ENCODE data around the gene MRPL18.
"Not testable (repeated sequence)": the region's sequence is repeated elsewhere in the genome, so short reads cannot be mapped to it uniquely, and the experiment has no call there.

The MRPL18 gene

DNA sequence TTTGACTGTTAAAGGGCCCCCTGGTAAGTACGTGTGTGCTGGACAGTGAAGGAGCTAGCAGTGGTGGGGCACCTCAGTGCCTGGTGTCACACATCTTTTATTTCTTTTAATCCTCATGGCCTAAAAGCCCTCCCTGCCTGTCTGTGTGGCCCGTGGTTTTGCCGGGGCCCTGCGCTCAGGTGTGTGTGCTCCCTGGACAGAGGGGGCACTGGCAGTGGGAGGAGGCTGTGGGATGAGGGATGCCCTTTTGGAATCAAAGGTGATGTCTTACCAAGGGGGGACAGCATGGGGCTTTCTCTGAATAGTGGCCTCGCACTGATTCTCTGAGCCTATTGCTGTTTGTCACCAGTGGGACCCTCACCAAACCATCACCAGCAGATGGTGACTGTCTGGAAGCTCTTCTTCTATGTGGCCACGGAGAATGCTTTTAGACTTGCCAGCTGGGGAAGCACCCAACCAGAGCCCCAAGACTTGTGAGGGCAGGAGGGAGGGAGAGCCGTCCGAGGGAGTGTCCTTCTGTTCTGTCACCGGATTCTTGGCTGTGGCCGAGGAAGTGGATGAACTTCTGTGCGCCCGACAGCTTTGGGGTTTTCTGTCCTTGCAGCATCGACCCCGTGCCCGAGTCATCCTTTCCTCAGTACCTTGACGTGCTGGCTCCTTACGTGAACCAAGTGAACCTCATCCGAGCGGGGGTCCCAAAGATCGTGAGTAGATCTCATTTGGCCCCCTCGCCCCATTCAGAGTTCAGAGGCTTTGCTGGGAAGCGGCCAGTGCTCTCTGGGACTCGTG, 27.9 kb downstream of the MRPL18 start:
- no peak for DNase-seq

DNA sequence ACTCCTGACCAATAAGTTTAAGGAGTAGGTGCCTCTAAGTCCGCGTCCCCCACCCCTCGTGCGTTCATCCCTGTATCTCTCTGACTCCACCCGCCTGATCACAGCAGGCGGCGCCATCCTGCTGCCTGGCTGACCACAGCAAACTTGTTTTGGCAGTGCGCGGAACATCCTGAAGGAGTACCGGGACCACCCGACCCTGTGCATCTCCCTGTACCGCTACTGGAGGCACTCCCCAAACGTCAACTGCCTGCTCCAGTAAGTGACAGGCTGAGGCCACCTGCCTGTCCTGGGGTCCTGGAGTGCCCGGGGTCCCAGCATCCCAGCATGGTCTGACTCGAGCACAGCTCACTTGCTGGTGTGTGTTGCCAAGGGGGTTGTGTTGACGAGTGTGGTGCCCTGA, 28.8 kb downstream of the MRPL18 start:
- DNase-seq: no peak

DNA sequence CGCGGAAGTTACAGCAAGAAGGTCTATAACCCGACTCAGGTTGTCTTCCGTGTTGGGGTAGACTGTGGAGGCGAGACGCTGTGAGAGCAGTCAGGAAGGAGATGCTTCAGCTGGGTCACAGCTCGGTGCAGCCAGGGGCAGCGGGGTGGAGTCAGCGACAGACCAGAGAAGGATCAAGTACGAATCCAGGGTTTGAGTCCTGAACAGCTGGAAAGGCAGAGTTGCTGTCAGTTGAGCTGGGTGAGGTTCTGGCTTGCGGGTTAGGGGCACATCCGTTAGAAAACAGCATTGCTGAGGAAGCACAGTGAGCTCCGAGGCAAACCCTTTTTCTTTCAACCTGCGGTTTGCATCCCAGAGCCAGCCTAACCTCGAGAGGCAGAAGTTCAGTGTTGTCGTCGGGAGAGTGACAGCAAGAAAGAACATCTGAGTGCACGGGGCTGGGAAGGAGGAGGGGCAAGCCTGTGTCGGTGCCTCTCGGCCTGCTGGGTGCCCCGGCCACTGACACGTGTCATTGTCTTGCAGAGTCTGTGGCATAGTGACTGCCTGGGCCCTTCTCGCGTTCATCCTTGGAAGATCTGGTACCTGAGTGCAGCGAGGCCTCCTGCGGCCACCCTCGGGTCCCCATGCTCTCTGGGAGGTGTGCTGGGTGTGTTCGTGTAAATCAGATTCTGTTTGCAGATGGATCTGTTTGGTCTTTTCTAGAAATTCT, 29.8 kb downstream of the MRPL18 start:
- DNase-seq: no peak

DNA sequence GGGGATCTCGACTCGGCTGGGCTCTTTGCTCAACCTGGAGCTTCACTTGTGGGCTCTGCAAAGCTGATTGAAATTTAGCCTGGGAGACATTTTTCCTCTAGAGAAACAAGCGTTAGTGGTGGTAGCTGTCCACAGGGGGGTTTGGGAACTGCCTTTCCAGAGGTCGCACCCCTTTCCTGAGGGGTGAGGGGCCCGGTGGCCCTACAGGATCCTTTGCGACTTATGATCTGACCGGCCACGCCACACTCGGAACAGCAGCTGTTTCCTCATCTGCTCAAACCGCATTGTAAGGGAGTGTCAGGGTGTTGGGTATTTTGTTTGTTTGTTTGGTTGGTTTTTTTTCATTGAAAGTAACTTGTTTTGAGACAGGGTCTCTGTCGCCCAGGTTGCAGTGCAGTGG, 30.9 kb downstream of the MRPL18 start:
- no peak for DNase-seq

DNA sequence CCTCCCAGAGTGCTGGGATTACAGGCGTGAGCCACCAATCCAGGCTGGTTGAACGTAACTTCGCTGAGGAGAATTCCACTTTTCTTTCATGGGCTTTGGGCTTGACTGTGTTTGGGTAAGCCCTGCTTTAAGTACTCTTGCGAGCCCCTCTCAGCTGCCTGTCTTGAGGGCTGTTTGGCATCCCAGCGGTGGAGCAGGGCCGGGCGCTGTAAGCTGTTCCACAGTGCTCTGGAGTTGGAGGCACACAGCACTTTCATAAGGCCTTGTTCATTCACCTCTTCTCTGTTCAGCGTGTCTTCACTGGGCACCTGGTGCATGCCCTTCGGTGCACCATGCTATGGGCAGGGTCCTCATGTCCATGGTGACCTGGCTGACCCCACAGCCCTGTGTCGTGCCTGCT, 31.5 kb downstream of the MRPL18 start:
- DNase-seq: no peak

DNA sequence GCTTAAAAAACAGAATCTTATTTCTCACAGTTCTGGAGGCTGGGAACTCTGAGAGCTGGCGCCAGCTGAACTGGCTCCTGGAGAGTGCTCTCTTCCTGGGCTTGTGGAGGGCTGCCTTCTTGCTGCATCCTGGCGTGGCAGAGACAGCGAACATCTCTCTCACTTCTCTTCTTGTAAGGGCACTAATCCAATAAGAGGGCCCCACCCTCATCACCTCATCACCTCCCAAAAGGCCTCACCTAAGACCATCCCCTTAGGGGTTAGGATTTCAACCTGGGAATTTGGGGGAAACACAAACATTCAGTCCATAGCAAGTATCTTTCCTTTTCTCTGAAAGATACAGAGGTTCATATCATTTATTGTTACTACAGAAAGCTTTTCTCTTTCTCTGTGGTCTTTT, 33.7 kb downstream of the MRPL18 start:
- DNase-seq: no peak

DNA sequence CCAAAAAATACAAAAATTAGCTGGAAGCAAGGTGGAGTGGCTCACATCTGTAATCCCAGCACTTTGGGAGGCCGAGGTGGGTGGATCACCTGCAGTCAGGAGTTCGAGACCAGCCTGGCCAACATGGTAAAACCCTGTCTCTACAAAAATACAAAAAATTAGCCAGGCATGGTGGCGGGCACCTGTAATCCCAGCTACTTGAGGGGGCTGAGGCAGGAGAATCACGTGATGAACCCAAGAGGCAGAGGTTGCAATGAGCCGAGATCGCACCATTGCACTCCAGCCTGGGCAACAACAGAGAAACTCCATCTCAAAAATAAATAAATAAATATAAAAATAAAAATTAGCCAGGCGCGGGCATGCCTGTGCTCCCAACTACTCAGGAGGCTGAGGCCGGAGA, 34.4 kb downstream of the MRPL18 start:
- DNase-seq: not testable (repeated sequence)

DNA sequence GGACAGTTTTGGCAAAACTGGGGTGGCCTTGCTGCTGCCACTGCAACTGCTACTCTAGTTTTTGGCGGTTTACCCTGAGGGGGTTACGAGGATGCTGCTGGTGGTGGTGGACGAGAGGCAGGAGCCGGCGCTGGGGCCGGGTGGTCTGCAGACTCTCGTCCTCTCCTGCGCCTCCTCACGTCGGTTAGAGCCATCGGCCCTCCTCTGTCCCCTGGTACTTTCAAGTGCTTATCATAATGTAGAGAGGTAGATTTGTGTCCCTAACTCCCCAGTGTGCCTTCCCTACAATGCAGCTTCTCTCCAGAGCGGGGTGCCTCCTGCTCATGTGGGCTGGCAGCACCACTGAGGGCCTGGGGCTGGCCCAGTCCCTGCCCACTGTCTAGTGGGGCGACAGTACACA, 35.7 kb downstream of the MRPL18 start:
- DNase-seq: no peak

DNA sequence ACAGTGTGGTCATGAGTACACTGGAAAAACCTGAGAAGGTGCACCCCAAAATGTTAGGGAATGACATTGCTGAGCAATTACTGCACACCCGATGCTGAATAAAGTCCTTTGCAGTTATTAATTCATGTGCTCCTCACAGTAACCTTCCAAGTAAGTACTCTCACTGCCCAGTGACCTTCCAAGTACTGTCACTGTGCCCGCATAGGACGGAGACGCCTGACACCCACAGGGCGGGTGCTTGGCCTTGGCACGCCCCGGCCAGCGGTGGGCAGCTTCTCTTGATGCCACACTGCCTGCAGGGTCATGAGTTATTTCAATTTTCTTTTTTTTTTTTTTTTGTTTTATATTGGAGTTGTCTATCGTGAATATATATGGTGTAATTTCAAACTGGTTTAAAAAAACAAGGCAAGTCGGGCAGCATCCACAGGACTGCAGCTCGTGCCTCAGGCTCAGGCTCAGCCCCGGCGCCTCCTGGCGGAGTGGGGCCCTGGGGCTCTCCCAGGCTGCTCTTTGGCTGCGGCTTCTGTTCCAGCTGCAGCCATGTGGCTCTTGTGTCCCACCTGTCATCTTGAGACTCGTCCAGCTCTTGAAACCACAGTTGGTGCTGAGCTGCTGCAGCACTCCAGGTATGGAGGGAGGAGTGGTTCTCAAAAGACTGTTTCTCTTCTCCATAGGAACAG, 36.8 kb downstream of the MRPL18 start:
- no peak for DNase-seq

DNA sequence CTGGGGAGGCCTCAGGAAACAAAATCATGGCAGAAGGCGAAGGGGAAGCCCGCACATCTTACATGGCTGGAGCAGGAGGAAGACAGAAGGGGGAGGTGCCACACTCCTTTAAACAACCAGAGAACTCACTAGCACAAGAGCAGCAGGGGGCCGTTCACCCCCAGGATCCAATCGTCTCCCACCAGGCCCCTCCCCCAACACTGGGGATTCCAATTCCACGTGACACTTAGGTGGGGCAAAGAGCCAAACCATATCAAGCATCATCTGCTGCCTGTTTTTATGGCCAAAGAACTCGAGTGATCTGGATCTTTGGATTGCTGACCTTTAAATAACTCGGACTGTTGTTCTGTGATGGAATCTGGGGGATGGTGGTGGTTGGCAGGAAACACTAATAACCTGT, 37.8 kb downstream of the MRPL18 start:
- DNase-seq: no peak

DNA sequence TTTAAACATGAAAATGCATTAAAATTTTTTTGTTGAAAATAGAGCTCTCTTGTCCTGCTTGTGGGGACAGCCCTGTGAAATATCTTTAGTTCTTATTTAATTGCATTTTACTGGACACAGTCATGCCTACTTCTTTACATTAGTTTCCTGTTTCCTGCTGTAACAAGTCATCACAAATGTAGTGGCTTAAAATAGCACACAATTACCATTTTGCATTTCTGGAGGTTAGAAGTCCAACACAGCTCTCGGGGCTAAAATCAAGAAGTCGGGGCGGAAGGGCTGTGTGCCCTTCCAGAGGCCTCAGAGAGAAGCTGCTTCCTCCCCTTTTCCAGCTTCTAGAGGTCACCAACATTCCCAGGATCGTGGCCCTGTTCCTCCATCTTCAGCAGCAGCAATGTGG, 39.3 kb downstream of the MRPL18 start:
- DNase-seq: no peak

DNA sequence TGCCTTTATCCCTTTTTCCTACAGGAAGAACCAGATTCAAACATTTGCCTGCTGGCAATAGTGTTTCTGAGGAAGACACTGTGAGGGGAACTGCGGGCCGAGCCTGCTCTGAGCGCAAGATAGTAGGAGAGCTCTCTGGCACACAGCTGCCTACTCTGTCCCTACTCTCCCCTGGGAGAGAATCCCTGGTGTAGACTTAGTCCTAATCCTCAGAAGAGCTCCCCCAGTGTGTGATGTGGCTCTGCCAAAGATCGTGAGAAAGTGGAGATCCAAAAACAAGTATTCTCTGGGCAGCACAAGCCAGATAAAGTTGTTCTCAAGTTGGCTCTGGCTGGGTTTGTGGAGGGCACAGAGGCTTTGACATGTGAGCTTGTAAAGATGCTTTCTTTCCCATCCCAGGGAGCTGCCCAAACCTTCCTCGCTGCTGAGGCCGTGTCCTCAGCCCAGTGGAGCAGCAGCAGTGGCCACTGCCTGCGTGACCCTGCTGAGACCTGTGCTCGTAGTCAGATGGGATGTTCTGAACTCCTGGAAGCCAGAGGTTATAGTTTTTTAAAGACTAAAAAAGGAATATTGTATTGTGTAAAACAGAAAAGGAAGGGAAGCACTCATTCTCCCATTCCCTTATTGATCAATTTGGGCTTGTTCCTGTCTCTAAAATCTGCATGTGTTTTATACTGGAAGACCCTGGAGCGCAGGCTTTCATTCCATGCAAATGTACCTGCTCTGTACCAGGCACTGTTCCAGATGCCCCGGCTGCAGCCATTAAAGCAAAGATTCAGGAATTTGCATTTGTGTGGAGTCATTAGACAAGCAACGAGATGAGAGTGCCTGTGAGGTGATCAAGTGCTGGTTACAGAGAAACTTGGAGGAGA, 40.5 kb downstream of the MRPL18 start:
- no peak for DNase-seq

DNA sequence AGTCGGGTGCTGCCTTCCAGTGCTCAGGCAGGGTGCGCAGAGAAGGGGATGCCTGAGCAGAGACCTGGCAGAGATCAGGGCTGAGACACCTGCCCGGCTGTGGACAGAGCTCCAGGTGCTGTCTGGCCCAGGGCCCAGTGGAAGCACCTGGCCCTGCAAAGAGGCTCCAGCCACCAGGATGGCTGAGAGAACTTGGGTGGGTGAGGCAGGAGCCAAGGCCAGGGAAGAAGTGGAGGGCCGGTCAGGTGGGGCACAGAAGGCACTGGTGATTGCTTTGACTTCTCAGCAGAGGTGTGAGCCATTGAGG, 41.1 kb downstream of the MRPL18 start:
- no peak for DNase-seq

DNA sequence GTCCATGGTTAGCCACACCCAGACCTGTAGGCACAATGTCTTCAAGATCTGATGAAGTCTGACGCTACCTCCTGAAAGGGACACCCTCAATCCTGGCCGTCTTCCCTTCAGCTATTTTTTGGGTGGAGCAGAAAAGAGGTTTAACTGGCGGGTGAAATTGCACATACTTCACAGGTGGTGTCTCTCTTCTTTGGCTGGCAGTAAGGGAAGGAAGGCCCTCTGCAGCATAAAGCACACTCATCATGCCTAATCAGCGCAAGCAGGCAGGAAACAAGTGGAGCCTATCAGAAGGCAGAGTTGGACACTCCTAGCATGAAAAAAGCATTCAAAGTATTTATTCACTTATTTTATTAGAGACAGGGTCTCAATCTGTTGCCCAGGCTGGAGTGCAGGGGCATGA, 42.7 kb downstream of the MRPL18 start:
- no peak for DNase-seq

DNA sequence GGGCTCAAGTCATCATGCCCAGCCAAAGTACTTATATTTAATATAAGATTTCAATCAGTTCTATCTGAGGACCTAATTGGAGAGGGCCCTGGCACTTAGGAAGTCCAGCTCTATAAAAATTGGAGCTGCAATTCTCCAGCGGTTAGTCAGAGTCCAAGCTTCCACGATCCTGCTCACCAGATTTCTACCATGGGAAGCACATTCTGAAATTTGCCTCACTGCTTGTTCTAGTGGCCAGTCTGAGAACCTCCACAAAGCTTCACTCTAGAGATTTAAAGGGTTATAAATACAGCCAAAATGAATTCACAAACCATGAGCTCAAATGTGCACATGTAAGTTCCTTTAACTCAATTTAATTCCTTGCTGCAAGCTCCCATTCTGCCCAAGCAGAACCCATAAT, 43.3 kb downstream of the MRPL18 start:
- no peak for DNase-seq

DNA sequence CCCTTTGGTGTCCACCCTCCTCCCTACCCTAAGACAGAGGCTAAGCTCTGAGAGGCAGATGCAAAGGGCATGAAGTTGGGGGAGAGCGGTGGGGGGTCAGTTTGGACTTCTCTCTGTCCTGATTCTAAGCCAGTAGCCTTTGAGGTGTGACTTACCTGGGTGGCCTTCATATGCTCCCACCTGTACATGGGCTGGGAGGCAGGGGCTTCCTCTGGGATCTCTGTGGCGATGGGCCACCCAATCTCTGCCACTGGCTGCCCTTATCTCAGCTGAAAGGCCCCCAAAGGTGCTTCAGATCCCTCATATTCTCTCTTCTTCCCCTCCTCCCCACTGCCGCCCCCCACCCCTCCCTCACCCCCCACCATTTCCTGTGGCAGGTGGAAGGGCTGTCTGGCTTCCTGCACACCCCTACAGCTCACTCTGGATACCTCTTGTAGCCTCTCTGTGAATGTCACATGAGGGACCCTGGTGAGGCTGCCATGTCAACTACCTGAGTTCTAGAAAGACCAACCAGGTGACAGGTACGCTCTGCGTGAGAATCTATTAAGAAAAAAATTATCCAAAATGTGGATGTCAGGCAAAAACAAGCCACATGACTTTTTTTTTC, 43.8 kb downstream of the MRPL18 start:
- DNase-seq: no peak

DNA sequence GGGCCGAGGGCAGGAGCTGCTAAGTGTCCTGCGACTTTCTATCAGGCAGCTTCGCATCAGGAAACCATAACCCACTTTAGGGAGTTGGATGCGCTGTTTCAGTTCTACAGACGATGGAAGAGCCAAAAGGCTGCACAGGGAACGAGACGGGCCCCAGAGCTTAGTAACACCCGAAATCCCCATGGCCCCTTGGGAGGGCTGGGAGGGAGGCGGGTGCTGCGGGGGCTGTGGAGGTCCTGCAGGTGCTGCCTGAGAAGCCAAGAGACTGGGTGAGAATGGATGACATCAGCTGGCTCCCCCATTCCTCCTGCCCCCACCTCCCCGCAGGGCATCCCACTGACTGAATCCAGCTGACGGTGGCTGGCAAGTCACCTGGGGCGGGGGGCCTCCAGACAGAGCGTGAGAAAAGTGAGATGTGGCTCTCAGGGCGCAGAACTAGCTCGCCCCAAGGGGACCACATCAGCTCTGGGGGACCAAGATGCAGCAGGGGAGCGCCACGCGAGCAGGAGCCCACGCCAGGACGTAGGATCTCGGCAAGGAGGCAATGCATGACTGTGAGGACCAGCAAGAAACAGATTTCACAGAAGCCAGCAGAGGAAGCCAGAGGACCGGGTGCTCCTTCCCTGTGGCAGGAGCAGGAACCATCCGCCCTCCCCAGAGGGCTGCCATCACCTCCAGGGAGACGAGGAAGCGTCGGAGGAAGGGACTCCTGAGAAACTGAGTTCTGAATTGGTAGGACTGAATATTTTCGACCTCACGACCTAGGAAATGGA, 46.6 kb downstream of the MRPL18 start:
- DNase-seq: no peak

DNA sequence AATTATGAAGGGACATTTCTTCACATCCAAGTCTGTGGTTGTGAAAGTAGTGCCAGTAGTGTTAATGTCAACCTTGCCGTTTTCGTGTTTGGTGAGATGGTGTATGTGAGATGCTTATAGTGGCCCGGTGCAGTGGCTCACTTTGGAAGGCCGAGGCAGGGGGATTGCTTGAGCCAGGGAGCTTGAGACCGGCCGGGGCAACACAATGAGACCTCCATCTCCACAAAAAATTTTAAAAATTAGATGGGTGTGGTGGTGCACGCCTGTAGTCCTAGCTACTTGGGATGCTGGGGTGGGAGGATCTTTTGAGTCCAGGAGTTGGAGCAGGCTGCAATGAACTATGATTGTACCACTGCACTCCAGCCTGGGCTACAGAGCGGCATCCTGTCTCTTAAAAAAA, 47.2 kb downstream of the MRPL18 start:
- no peak for DNase-seq

DNA sequence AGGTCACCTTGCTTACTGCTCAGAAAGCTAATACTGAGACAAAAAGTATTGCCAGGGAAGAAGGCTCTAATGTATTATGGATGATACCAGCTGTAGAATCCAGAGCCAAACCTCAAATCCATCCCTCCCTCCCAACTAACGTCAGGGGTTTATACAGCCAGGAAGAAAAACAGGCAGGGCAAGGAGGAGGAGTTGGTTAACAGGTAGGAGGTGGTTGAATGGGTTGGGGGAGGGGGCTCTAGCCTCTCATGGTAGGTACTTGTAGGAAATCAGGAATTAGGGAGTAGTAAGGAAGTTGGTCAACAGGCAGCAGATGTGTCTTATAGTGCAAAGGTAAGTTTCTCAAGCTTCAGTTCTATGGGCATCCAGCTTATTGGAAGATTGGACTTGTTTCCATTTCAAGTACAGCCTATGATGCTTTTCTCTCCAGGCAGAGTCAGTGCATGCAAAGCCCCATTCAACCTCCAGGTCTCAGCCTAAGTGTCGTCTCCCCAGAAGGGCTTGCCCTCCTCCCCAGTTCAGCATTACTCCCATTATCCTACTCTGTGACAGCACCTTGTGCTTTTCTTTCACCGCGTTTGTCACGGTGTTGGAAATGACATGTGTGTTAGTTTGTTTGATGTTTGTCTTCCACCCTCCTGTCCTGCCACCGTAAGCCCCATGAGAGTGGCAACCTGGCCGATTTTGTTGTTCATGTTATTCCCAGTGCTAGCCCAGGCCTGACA, 47.9 kb downstream of the MRPL18 start:
- DNase-seq: no peak

DNA sequence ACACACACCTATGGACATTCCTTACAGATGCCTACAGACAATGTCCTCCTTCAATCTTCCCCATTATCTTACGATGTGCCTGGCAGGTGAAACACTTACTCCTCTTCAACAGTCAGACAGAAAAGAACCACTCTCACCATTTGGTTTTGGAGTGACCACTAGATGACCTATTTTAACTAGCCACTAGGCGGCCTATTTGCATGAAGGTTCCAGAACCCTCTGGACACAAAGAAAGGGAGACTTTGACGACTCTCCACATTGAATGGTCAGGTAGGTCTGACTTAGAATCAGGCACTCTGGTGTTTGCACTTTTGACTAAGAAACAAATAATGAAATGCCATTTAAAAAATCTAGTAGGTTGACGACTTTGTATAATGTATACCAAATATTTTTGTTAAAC, 51.8 kb downstream of the MRPL18 start:
- DNase-seq: no peak
